ENCODE results near the gene LEKR1. TPM values are rescaled to one million over a fixed set of nuclear protein-coding genes. Genes with fewer than 3 reads are reported as not detected.

The LEKR1 gene
- total and polyA plus RNA-seq, 9 of the 15 experiments (the other 6 are each of a cell fraction or from before 2014, with no cell fraction given), result 0.76 to 1.8 (median 1.2) TPM

- ChIA-PET CTCF (ENCODE audit: low intra/inter-chr PET ratio) (no interaction called here), POLR2A (no interaction called here)
- FAIRE-seq, result no peak
- no peaks in the 10 kb centered on the region for H4K20me1 ChIP-seq (replicated peaks; ENCODE audit: control insufficient read depth, insufficient read depth, low read length)
- DNase-seq (ENCODE audit: extremely low read depth in 1 of 4, low spot score in 3 of 4), result no peak
- 49% methylated on average over 2 of the region's 2 CpGs for WGBS (ENCODE audit: insufficient coverage, low coverage, missing lambda C conversion rate)
- intact Hi-C loops (cut with micrococcal nuclease) (no loop called here), in situ Hi-C loops (cut with MboI) (no loop called here)
- peaks cover 0 to 3% of the 10 kb centered on the region in 2 experiments; a peak in 1 of 5 replicates for H3K4me1 ChIP-seq (replicated peaks in 1 of 2; ENCODE audit: control insufficient read depth in 2 of 2, insufficient read depth in 2 of 2, low read length in 2 of 2)
- H3K4me3 ChIP-seq, result no peak overlapping the region
- no peaks in the 10 kb centered on the region for H3K27me3 ChIP-seq (ENCODE audit: control insufficient read depth in 2 of 2, insufficient read depth in 2 of 2, low read length in 2 of 2)
- no peaks in the 10 kb centered on the region for H3K9me1 ChIP-seq (ENCODE audit: control insufficient read depth, insufficient read depth, low read length)
- no peaks in the 10 kb centered on the region for H3K36me3 ChIP-seq (ENCODE audit: control insufficient read depth, insufficient read depth, low read length)
- no peak for ATAC-seq
- no peak overlapping the region for H3K4me2 ChIP-seq (ENCODE audit: insufficient read depth, low read length)
- no peak for TF ChIP-seq TAF15 (IDR thresholded peaks at IDR 0.05; ENCODE audit: low read depth, low read length)
- no peak for TF ChIP-seq KLF1 (tag; IDR thresholded peaks at IDR 0.05)
- no peak for TF ChIP-seq ZNF75A (CRISPR knock-in tag; IDR thresholded peaks at IDR 0.05)
- no peak for TF ChIP-seq BRD9 (IDR thresholded peaks at IDR 0.05; ENCODE audit: low read depth, partially characterized antibody)
- TF ChIP-seq POLR3G (IDR thresholded peaks at IDR 0.05; ENCODE audit: extremely low read depth, insufficient read length, insufficient replicate concordance), result no peak
- no peak for TF ChIP-seq FOXP1 (CRISPR knock-in tag; IDR thresholded peaks at IDR 0.05)
- no peak for TF ChIP-seq ZNF707 (CRISPR knock-in tag; conservative IDR thresholded peaks at IDR 0.05)
- TF ChIP-seq ARID3A (IDR thresholded peaks at IDR 0.05; ENCODE audit: borderline replicate concordance, low read depth, low read length), result no peak
- TF ChIP-seq, protein P1, sequence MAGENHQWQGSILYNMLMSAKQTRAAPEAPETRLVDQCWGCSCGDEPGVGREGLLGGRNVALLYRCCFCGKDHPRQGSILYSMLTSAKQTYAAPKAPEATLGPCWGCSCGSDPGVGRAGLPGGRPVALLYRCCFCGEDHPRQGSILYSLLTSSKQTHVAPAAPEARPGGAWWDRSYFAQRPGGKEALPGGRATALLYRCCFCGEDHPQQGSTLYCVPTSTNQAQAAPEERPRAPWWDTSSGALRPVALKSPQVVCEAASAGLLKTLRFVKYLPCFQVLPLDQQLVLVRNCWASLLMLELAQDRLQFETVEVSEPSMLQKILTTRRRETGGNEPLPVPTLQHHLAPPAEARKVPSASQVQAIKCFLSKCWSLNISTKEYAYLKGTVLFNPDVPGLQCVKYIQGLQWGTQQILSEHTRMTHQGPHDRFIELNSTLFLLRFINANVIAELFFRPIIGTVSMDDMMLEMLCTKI (IDR thresholded peaks at IDR 0.05; ENCODE audit: partially characterized antibody), result no peak
- no peaks in the 10 kb centered on the region for H3K79me2 ChIP-seq (ENCODE audit: control insufficient read depth, insufficient read depth, low read length)
- no TSS peak for BruUV-seq (replicated peaks)
- H3K9ac ChIP-seq (ENCODE audit: insufficient read depth in 1 of 2, low read depth in 2 of 2, low read length in 2 of 2), result no peak overlapping the region
- no peak overlapping the region for H3K27ac ChIP-seq (ENCODE audit: extremely low read depth, low read depth, low read length)
- H2AFZ ChIP-seq (ENCODE audit: low read depth, low read length), result no peak overlapping the region
- H3K9me3 ChIP-seq (replicated peaks; ENCODE audit: control insufficient read depth, insufficient read depth, low read depth, low read length), result no peaks in the 10 kb centered on the region
Measured at GRCh38 chr3:156801746-156802145, 24.4 kb upstream of the LEKR1 start.

Data from K562 (cell line).